Heart left ventricle (tissue), 13 donors: ENCODE measurements around the gene ABHD17C.

Experiments used
- CTCF ChIP-seq, 12 donors: fragments of 200-600 bp; sonication (generic) in 4 of 12; IDR thresholded peaks; one replicate each; pipeline versions ENCODE4 v1.5.0 to v1.8.0; 2018 to 2022; ENCODE audit warnings: antibody characterized with exemption in 12 of 12, mild to moderate bottlenecking in 5 of 12
- POLR2A ChIP-seq, 2 donors: fragments of 450-650 bp; IDR thresholded peaks; one replicate each; pipeline ENCODE4 v1.6.1; 2017; ENCODE audit warnings: antibody characterized with exemption in 2 of 2, mild to moderate bottlenecking in 2 of 2, moderate library complexity in 2 of 2
- donor health status: ischemic (EF 13 %, LVEDD 7.1; RV severe dilation, severe dysfunction).
- donor health status: DM: no; HTN: yes; CAD: no.
- donor health status: DM: no; HTN: no; CAD: no.
- donor health status: ischemic (EF 25% LVEDD 6.9; RV normal size, moderate dysfunction).
- donor health status: ischemic (EF 25% LVEDD 5.7; RV mildly dilated, moderate dysfunction).
- donor health status: ischemic (EF 35%, LVEDD 5.7; RV mildly dilated, moderate dysfunction).
- donor health status: nonischemic (EF 11% LVEDD 7.7; RV severe dilation, severe dysfunction).
- donor health status: DM: yes; HTN: yes; CAD: no.
- donor health status: PGD.
- donor health status: ischemic (EF 29% LVEDD 5.4; RV normal size, mild dysfunction).
- donor health status: nonischemic (EF 23%, LVEDD 6.1; RV moderate dilation, normal function).

- TF ChIP-seq CTCF (IDR thresholded peaks at IDR 0.05), result no peak
- TF ChIP-seq POLR2A (IDR thresholded peaks at IDR 0.05), result no peak
Measured at GRCh38 chr15:80695099-80695910, at the start of gene ABHD17C.
